Thyroid gland (tissue), 4 donors: ENCODE data around the gene HKDC1. TPM values are rescaled to one million over a fixed set of nuclear protein-coding genes. Genes with fewer than 3 reads are reported as not detected.
"Not testable (repeated sequence)": the region's sequence is repeated elsewhere in the genome, so short reads cannot be mapped to it uniquely, and the experiment has no call there.

Source experiments
- DNase-seq, 2 donors: peaks; one replicate each; pipeline ENCODE4 v3.0.0-alpha.2; 2019
- H3K27ac ChIP-seq, 3 donors: fragments of 200-600 bp; sonication (generic); 1 replicate in 2 of 3; 2 replicates in 1 of 3; pipeline ENCODE4 v1.5.1; 2016 to 2019; ENCODE audit warnings: mild to moderate bottlenecking in 1 of 3, moderate library complexity in 1 of 3
- H3K27me3 ChIP-seq: fragments of 200-600 bp; sonication (generic); one replicate; pipeline ENCODE4 v1.5.1; 2019
- H3K36me3 ChIP-seq, 2 donors: fragments of 200-600 bp; sonication (generic); one replicate each; pipeline ENCODE4 v1.5.1; 2016 to 2019
- H3K4me1 ChIP-seq, 2 donors: fragments of 200-600 bp; sonication (generic); one replicate each; pipeline ENCODE4 v1.5.1; 2017 to 2019
- H3K4me3 ChIP-seq, 3 donors: fragments of 200-600 bp; sonication (generic); replicated peaks in 1 of 3; 1 replicate in 2 of 3; 2 replicates in 1 of 3; pipeline ENCODE4 v1.5.1; 2016; ENCODE audit warnings: mild to moderate bottlenecking in 1 of 3
- H3K9me3 ChIP-seq: fragments of 200-600 bp; sonication (generic); one replicate; pipeline ENCODE4 v1.5.1; 2017
- POLR2A ChIP-seq, 2 donors: fragments of 450-650 bp; IDR thresholded peaks; one replicate each; pipeline ENCODE4 v1.6.1; 2017; ENCODE audit warnings: antibody characterized with exemption in 2 of 2, mild to moderate bottlenecking in 2 of 2, moderate library complexity in 1 of 2
- WGBS, 2 donors: methylation state at CpG; one replicate each; pipeline ENCODE4 v1.1.5; 2017; 5-methylcytosine and 5-hydroxymethylcytosine counted together
- intact Hi-C: fragments of 100-400 bp; cut with DNase I; formaldehyde crosslinking; loops from one replicate; pipeline ENCODE4 v1.15.1; 2023
- total RNA-seq, 4 donors: library from RNA; depleted of rRNA; stranded (reverse); fragments of >200 nt; gene quantifications; one replicate each; pipeline ENCODE4 v1.2.3, GENCODE V29; 2016
- TF ChIP-seq, protein P1 (sequence below), 6 experiments: fragments of 200-600 bp in 3 of 6; fragments of 450-650 bp in 3 of 6; sonication (generic) in 3 of 6; IDR thresholded peaks; one replicate each; pipeline ENCODE4 v1.5.1; 2016 to 2019; ENCODE audit warnings: antibody characterized with exemption in 6 of 6, mild to moderate bottlenecking in 2 of 6, inconsistent platforms in 1 of 6, moderate library complexity in 1 of 6

Gene HKDC1
- total RNA-seq, 4 donors from 2014 or later, result 2.4 to 21.1 (median 8.5) TPM

DNA sequence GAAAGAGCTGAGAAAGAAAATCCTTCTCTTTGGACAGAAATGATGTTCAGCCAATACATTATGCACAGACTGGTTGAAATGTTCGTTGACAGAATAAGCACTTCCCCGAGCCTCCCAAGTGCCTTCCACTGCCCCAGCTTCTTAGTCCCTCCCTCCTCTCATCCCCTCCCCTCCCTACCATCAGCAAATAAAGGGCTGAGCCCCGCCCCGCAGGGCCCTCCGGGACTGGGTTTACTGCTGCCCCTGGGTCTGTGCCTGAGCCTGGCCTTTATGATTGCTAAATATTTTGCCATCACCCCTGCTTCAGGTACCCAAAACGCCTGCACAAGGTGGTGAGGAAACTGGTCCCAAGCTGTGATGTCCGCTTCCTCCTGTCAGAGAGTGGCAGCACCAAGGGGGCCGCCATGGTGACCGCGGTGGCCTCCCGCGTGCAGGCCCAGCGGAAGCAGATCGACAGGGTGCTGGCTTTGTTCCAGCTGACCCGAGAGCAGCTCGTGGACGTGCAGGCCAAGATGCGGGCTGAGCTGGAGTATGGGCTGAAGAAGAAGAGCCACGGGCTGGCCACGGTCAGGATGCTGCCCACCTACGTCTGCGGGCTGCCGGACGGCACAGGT lies 28.1 kb downstream of the HKDC1 start:
- Histone ChIP-seq H3K4me3 (no peak overlapping the region), H3K36me3 (no peaks in the 10 kb centered on the region), H3K9me3 (no peaks in the 10 kb centered on the region), H3K4me1 (no peaks in the 10 kb centered on the region), H3K27ac (no peak overlapping the region), H3K27me3 (no peaks in the 10 kb centered on the region)
- intact Hi-C loops, result no loop called here
- TF ChIP-seq, protein P1, sequence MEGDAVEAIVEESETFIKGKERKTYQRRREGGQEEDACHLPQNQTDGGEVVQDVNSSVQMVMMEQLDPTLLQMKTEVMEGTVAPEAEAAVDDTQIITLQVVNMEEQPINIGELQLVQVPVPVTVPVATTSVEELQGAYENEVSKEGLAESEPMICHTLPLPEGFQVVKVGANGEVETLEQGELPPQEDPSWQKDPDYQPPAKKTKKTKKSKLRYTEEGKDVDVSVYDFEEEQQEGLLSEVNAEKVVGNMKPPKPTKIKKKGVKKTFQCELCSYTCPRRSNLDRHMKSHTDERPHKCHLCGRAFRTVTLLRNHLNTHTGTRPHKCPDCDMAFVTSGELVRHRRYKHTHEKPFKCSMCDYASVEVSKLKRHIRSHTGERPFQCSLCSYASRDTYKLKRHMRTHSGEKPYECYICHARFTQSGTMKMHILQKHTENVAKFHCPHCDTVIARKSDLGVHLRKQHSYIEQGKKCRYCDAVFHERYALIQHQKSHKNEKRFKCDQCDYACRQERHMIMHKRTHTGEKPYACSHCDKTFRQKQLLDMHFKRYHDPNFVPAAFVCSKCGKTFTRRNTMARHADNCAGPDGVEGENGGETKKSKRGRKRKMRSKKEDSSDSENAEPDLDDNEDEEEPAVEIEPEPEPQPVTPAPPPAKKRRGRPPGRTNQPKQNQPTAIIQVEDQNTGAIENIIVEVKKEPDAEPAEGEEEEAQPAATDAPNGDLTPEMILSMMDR (IDR thresholded peaks at IDR 0.05), result no peak
- no peak for TF ChIP-seq POLR2A (IDR thresholded peaks at IDR 0.05)
- DNase-seq, result no peak
- WGBS, 2 donors, result 84 to 91% methylated on average over 18 to 19 of the region's 24 CpGs

DNA sequence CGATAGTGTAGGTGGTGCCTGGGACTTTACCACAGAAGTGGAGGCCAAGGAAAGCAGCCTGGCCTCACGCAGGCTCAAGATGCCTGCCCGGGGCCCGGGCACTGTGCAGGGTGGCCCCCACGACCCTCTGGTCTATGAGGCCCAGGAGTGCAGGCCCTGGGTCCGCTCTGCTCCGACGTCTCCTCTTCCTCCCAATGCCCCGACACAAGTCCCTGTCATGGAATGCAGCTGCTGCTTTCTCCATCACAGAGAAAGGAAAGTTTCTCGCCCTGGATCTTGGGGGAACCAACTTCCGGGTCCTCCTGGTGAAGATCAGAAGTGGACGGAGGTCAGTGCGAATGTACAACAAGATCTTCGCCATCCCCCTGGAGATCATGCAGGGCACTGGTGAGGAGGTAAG lies 29.9 kb downstream of the HKDC1 start:
- no peak for DNase-seq
- WGBS, 2 donors, result 93 to 98% methylated on average over 10 to 11 of the region's 14 CpGs
- no peaks in the 10 kb centered on the region for H3K36me3 ChIP-seq
- no peak overlapping the region for H3K4me3 ChIP-seq
- no peak for TF ChIP-seq POLR2A (IDR thresholded peaks at IDR 0.05)
- TF ChIP-seq, protein P1 (IDR thresholded peaks at IDR 0.05), result no peak
- H3K27me3 ChIP-seq, result no peaks in the 10 kb centered on the region
- no peaks in the 10 kb centered on the region for H3K4me1 ChIP-seq
- H3K27ac ChIP-seq, result no peak overlapping the region
- no peaks in the 10 kb centered on the region for H3K9me3 ChIP-seq
- intact Hi-C loops, result no loop called here

DNA sequence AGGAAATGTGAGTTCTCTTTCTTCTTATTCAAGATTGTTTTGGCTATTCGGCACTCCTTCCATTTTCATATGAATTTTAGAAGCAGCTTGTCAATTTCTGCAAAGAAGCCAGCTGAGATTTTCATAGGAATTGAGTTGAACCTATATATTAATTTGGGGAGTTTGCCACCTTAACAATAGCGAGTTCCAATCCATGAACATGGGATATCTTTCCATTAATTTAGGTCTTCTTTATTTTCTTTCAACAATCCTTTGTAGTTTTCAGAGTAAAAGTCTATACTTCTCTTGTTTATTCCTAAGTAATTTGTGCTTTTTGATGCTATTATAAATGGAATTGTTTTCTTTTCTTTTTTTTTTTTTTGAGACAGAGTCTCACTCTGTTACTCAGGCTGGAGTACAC lies 31.3 kb downstream of the HKDC1 start:
- WGBS, 2 donors, result 93 to 94% methylated on average over 2 of the region's 2 CpGs
- H3K9me3 ChIP-seq, H3K4me3 ChIP-seq, H3K27ac ChIP-seq, H3K4me1 ChIP-seq, DNase-seq, H3K36me3 ChIP-seq, H3K27me3 ChIP-seq, intact Hi-C loops: not testable (repeated sequence)

DNA sequence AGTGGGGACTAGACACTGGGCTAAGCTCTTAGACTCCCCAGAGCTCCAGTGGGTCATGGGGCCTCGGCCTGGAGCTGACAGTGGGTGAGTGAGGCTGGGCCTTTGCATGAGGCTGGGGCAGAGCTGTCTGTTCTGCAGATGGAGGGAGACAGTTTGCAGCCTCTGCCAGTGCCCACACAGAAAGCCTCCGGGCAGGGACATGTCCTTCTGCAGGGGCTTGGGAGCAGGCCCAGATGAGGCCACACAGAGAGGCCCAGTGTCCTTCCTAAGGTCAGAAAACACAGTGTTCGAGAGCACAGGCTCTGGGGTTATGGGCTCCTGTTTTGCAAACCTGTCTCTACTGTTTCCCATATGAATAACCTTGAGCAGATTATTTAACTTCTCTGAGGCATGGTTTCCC lies 33.0 kb downstream of the HKDC1 start:
- H3K27ac ChIP-seq, result no peak overlapping the region
- no peaks in the 10 kb centered on the region for H3K36me3 ChIP-seq
- H3K9me3 ChIP-seq, result no peaks in the 10 kb centered on the region
- TF ChIP-seq, protein P1 (IDR thresholded peaks at IDR 0.05), result no peak
- no peak for TF ChIP-seq POLR2A (IDR thresholded peaks at IDR 0.05)
- no peak overlapping the region for H3K4me3 ChIP-seq
- intact Hi-C loops, result no loop called here
- WGBS, 2 donors, result 39 to 78% methylated on average over 2 to 3 of the region's 3 CpGs
- DNase-seq, result no peak
- H3K4me1 ChIP-seq, result no peaks in the 10 kb centered on the region
- no peaks in the 10 kb centered on the region for H3K27me3 ChIP-seq

DNA sequence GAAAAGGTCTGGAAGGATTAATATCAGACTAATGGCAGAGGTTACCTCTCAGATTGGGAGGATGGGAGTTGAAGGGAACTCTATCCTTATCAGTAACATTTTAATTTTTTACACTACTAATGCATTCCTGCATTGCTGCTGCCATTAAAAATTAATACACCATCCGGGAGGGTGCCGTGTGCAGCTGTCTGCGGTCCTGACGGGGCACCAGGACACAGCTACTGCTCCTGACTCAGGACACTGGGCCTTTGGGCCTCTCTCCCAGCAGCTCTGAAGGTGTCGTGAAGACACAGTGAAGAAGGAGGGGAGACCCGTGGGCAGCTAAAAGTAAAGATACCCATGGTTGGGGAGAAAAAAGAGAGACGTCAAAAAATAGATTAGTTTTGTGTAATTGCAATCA lies 34.7 kb downstream of the HKDC1 start:
- H3K4me3 ChIP-seq, result no peak overlapping the region
- 61 to 79% methylated on average over 7 of the region's 7 CpGs for WGBS, 2 donors
- no peak overlapping the region for H3K27ac ChIP-seq
- H3K27me3 ChIP-seq, result no peaks in the 10 kb centered on the region
- no peaks in the 10 kb centered on the region for H3K4me1 ChIP-seq
- DNase-seq, result no peak
- no peaks in the 10 kb centered on the region for H3K9me3 ChIP-seq
- intact Hi-C loops, result no loop called here
- no peaks in the 10 kb centered on the region for H3K36me3 ChIP-seq
- TF ChIP-seq POLR2A (IDR thresholded peaks at IDR 0.05), result no peak
- TF ChIP-seq, protein P1 (IDR thresholded peaks at IDR 0.05), result no peak
